ENCODE results near the gene LILRA5. TPM values are rescaled to one million over a fixed set of nuclear protein-coding genes. Genes with fewer than 3 reads are reported as not detected.

Gene LILRA5
- total RNA-seq, 3 donors from 2014 or later (not counting 1 experiment from before 2014, with no cell fraction given) = 3.4 to 22.3 (median 11.1) TPM

DNA sequence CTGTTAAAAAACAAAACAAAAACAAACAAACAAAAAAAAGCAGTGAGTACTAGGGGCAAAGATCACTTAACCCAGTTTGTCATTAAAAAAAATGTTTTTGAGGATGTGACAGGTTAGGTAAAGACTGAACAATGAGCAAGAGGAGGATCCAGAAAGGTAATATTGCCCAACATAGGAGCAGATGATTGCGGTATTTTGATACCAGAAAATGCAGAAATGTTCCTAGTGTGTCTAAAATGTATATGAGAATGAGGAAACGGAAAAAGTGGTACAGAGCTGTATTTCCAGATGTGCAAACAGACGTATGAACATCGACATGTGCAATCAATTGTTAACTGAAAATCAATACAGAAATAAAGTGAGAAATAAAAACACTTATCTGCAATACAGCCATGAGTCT lies 30.9 kb upstream of the LILRA5 start:
- Histone ChIP-seq H3K4me3 (ENCODE audit: low read length) (no peak overlapping the region), H3K4me1 (ENCODE audit: control insufficient read depth, insufficient read depth, low read length) (peaks cover 18% of the 10 kb centered on the region), H3K36me3 (ENCODE audit: control insufficient read depth, insufficient read depth, low read length) (no peaks in the 10 kb centered on the region), H3K27me3 (ENCODE audit: control insufficient read depth, insufficient read depth, low read length) (no peaks in the 10 kb centered on the region), H3K9me3 (ENCODE audit: control insufficient read depth, insufficient read depth, low read length) (no peaks in the 10 kb centered on the region), H3K27ac (ENCODE audit: low read length) (no peak overlapping the region)
- 69% methylated on average over 4 of the region's 4 CpGs for WGBS (ENCODE audit: insufficient coverage)
- peaks cover 0 to 2% of the 10 kb centered on the region in 2 donors for H3K4me1 Mint-ChIP-seq
- DNase-seq = no peak
- H3K36me3 Mint-ChIP-seq = no peaks in the 10 kb centered on the region
- ATAC-seq = no peak
- TF ChIP-seq, protein P1, sequence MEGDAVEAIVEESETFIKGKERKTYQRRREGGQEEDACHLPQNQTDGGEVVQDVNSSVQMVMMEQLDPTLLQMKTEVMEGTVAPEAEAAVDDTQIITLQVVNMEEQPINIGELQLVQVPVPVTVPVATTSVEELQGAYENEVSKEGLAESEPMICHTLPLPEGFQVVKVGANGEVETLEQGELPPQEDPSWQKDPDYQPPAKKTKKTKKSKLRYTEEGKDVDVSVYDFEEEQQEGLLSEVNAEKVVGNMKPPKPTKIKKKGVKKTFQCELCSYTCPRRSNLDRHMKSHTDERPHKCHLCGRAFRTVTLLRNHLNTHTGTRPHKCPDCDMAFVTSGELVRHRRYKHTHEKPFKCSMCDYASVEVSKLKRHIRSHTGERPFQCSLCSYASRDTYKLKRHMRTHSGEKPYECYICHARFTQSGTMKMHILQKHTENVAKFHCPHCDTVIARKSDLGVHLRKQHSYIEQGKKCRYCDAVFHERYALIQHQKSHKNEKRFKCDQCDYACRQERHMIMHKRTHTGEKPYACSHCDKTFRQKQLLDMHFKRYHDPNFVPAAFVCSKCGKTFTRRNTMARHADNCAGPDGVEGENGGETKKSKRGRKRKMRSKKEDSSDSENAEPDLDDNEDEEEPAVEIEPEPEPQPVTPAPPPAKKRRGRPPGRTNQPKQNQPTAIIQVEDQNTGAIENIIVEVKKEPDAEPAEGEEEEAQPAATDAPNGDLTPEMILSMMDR (IDR thresholded peaks at IDR 0.05) = no peak
- no peak overlapping the region for H3K4me3 Mint-ChIP-seq
- intact Hi-C loops (cut with micrococcal nuclease) = no loop called here
- H3K27ac Mint-ChIP-seq = no peak overlapping the region
- H3K9me3 Mint-ChIP-seq = no peaks in the 10 kb centered on the region
- H3K27me3 Mint-ChIP-seq (ENCODE audit: low read depth in 2 of 2) = peaks cover 8 to 17% of the 10 kb centered on the region in 2 donors

DNA sequence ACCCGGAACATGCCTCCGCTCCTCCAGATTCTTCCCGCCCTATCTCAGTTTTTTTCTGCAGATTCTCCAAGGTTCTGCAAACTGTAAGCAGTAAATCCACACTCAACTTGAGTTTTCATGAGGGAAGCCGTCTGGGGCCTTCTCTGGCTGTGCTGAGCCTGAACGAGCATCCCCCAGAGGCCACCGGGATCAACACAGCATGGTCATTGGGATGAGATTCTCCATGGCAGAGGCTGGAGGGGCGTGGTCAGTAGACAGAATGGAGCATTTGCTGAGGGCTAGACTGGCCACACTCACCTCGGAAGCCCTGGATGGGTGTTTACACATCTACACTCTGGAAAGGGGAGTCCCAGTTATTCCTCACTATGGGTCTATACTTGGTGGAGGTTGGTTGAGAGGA lies 28.3 kb upstream of the LILRA5 start:
- H3K4me1 Mint-ChIP-seq = peaks cover 0 to 2% of the 10 kb centered on the region in 2 donors
- DNase-seq = no peak
- Histone ChIP-seq H3K27ac (ENCODE audit: low read length) (no peak overlapping the region), H3K36me3 (ENCODE audit: control insufficient read depth, insufficient read depth, low read length) (no peaks in the 10 kb centered on the region), H3K4me3 (ENCODE audit: low read length) (no peak overlapping the region), H3K27me3 (ENCODE audit: control insufficient read depth, insufficient read depth, low read length) (no peaks in the 10 kb centered on the region), H3K9me3 (ENCODE audit: control insufficient read depth, insufficient read depth, low read length) (no peaks in the 10 kb centered on the region), H3K4me1 (ENCODE audit: control insufficient read depth, insufficient read depth, low read length) (peaks cover 16% of the 10 kb centered on the region)
- 87% methylated on average over 8 of the region's 8 CpGs for WGBS (ENCODE audit: insufficient coverage)
- TF ChIP-seq, protein P1 (IDR thresholded peaks at IDR 0.05) = no peak
- H3K27ac Mint-ChIP-seq = no peak overlapping the region
- no peaks in the 10 kb centered on the region for H3K9me3 Mint-ChIP-seq
- no peaks in the 10 kb centered on the region for H3K36me3 Mint-ChIP-seq
- no peak for ATAC-seq
- H3K4me3 Mint-ChIP-seq = no peak overlapping the region
- peaks cover 3 to 8% of the 10 kb centered on the region in 2 donors for H3K27me3 Mint-ChIP-seq (ENCODE audit: low read depth in 2 of 2)
- intact Hi-C loops (cut with micrococcal nuclease) = no loop called here

DNA sequence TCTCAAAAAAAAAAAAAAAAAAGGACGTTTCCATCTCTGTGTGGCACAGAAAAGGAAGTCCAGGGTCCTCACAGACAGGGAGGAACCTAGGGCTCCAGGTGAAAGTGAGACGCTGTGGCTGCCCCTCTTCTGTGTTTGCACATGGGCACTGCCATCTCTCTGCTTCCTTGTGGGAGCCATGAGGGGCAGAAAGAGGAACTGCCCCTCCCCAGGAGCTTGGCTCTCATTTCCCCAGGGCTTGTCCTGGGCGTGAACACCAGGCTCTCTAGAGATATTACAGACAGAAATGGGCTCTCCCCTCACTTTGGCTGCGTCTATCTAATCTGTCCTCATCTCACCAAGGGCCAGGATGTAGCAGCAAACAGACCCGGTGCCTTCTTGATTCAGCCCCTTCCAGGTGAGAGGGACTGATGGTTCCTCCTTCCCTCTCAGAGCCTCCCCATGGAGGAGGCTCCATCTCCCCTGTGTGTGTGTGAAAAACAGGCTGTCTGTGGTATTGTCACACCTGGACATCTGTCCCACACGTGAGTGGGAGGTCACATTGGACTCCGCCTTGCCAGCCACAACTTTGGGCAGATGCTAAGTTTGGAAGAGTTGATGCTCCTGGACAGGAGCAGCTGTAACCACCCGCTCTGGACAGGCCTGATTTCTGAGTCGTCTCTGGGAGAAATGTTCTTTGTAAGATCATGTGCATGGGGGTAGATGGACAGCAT lies 26.8 kb upstream of the LILRA5 start:
- no peaks in the 10 kb centered on the region for H3K9me3 ChIP-seq (ENCODE audit: control insufficient read depth, insufficient read depth, low read length)
- Mint-ChIP-seq H3K4me3 (no peak overlapping the region), H3K27ac (no peak overlapping the region), H3K36me3 (no peaks in the 10 kb centered on the region), H3K9me3 (no peaks in the 10 kb centered on the region), H3K27me3 (ENCODE audit: low read depth in 2 of 2) (peaks cover 3 to 8% of the 10 kb centered on the region in 2 donors), H3K4me1 (peaks cover 0 to 6% of the 10 kb centered on the region in 2 donors)
- intact Hi-C loops (cut with micrococcal nuclease) = no loop called here
- TF ChIP-seq, protein P1 (IDR thresholded peaks at IDR 0.05) = no peak
- H3K4me3 ChIP-seq (ENCODE audit: low read length) = no peak overlapping the region
- peaks cover 16% of the 10 kb centered on the region for H3K4me1 ChIP-seq (ENCODE audit: control insufficient read depth, insufficient read depth, low read length)
- DNase-seq (no peak), ATAC-seq (no peak)
- peak overlapping the region; percentile 8 for H3K27ac ChIP-seq (ENCODE audit: low read length)
- H3K36me3 ChIP-seq (ENCODE audit: control insufficient read depth, insufficient read depth, low read length) = no peaks in the 10 kb centered on the region
- 26% methylated on average over 9 of the region's 9 CpGs for WGBS (ENCODE audit: insufficient coverage)
- H3K27me3 ChIP-seq (ENCODE audit: control insufficient read depth, insufficient read depth, low read length) = no peaks in the 10 kb centered on the region

DNA sequence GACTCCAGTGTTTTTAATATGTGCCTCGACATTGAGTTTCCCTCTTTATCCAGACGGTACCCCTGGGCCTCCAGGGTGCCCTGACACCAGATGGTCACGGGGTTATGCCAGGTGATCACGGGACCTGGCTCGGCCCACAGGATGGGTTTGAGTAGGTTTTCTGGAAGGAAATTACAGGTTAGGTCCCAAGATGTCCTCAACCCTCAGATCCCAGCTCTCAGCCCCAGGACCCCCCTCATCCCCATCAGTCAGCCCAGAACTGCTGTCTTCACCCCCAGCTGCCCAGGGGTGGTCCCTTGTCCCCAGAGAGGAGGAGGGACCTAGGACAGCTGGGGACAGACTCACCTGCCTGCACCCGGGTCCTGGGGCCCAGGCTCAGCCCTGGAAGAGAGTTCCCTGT lies 25.6 kb upstream of the LILRA5 start:
- Mint-ChIP-seq H3K4me1 (peaks cover 0 to 6% of the 10 kb centered on the region in 2 donors), H3K27me3 (ENCODE audit: low read depth in 2 of 2) (peaks cover 3 to 8% of the 10 kb centered on the region in 2 donors), H3K9me3 (no peaks in the 10 kb centered on the region), H3K36me3 (no peaks in the 10 kb centered on the region), H3K4me3 (no peak overlapping the region), H3K27ac (no peak overlapping the region)
- Histone ChIP-seq H3K4me1 (ENCODE audit: control insufficient read depth, insufficient read depth, low read length) (peaks cover 17% of the 10 kb centered on the region), H3K9me3 (ENCODE audit: control insufficient read depth, insufficient read depth, low read length) (no peaks in the 10 kb centered on the region), H3K36me3 (ENCODE audit: control insufficient read depth, insufficient read depth, low read length) (no peaks in the 10 kb centered on the region), H3K27me3 (ENCODE audit: control insufficient read depth, insufficient read depth, low read length) (no peaks in the 10 kb centered on the region), H3K27ac (ENCODE audit: low read length) (no peak overlapping the region), H3K4me3 (ENCODE audit: low read length) (no peak overlapping the region)
- TF ChIP-seq, protein P1 (IDR thresholded peaks at IDR 0.05) = no peak
- DNase-seq (no peak), ATAC-seq (no peak)
- intact Hi-C loops (cut with micrococcal nuclease) = no loop called here
- 86% methylated on average over 5 of the region's 6 CpGs for WGBS (ENCODE audit: insufficient coverage)

Measured in natural killer cell (primary cell).